PC-3 (cell line): ENCODE results near the gene CHRNA3.

Source experiments
- CTCF ChIP-seq: fragments of 300-600 bp; sonication (generic); conservative IDR thresholded peaks from 2 replicates; pipeline ENCODE4 v1.5.1; 2017; ENCODE audit warnings: antibody characterized with exemption, low read depth, mild to moderate bottlenecking, low read length
- EZH2 ChIP-seq: fragments of 300-600 bp; sonication (generic); IDR thresholded peaks from one replicate; pipeline ENCODE4 v1.6.1; 2017; ENCODE audit warnings: antibody characterized with exemption, mild to moderate bottlenecking, low read length; ENCODE audit not compliant: unreplicated experiment
- EZH2phosphoT487 ChIP-seq: fragments of 300-600 bp; sonication (generic); IDR thresholded peaks from 2 replicates; pipeline ENCODE4 v1.6.1; 2018; ENCODE audit warnings: mild to moderate bottlenecking, antibody characterized with exemption, low read length, borderline replicate concordance

DNA sequence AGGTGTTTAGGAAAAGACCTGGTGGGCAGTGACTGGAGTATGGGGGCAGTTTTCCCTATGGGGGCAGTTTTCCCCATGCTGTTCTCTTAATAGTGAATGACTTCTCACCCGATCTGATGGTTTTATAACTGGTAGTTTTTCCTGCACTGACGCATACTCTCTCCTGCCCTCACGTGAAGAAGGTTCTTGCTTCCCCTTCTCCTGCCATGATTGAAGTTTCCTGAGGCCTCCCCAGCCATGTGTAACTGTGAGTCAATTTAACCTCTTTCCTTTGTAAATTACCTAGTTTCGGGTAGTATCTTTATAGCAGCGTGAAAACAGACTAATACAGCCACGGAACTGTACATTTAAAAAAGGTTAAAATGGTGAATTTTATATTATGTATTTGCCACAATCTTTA, 45.2 kb upstream of the CHRNA3 start:
- TF ChIP-seq CTCF (no peak), EZH2 (no peak), EZH2phosphoT487 (no peak)
